Measurements from ENCODE around the gene VAV2.
"Not testable (repeated sequence)": the region's sequence is repeated elsewhere in the genome, so short reads cannot be mapped to it uniquely, and the experiment has no call there.

The VAV2 gene

GRCh38 chr9:133916159-133916541, 76.0 kb downstream of the VAV2 start:
- DNase-seq (ENCODE audit: low spot score): no peak

GRCh38 chr9:133915534-133916158, 76.5 kb downstream of the VAV2 start:
- no peak for DNase-seq (ENCODE audit: low spot score)

- no peak for DNase-seq (ENCODE audit: low spot score)
Observed at GRCh38 chr9:133914442-133915342, 77.4 kb downstream of the VAV2 start.

GRCh38 chr9:133913571-133914369, 78.4 kb downstream of the VAV2 start:
- no peak for DNase-seq (ENCODE audit: low spot score)

- no peak for DNase-seq (ENCODE audit: low spot score)
Observed at GRCh38 chr9:133910855-133911514, 81.1 kb downstream of the VAV2 start.

- DNase-seq (ENCODE audit: low spot score): no peak
Observed at GRCh38 chr9:133906932-133907910, 84.9 kb downstream of the VAV2 start.

GRCh38 chr9:133906218-133906617, 85.9 kb downstream of the VAV2 start:
- no peak for DNase-seq (ENCODE audit: low spot score)

- no peak for DNase-seq (ENCODE audit: low spot score)
Observed at GRCh38 chr9:133905493-133905892, 86.6 kb downstream of the VAV2 start.

GRCh38 chr9:133904346-133905090, 87.6 kb downstream of the VAV2 start:
- no peak for DNase-seq (ENCODE audit: low spot score)

- DNase-seq (ENCODE audit: low spot score): no peak
Observed at GRCh38 chr9:133901184-133901835, 90.8 kb downstream of the VAV2 start.

- DNase-seq (ENCODE audit: low spot score): no peak
Observed at GRCh38 chr9:133897675-133898074, 94.4 kb downstream of the VAV2 start.

GRCh38 chr9:133896007-133896406, 96.1 kb downstream of the VAV2 start:
- DNase-seq (ENCODE audit: low spot score): not testable (repeated sequence)

GRCh38 chr9:133895335-133895734, 96.8 kb downstream of the VAV2 start:
- no peak for DNase-seq (ENCODE audit: low spot score)

- no peak for DNase-seq (ENCODE audit: low spot score)
Observed at GRCh38 chr9:133894377-133895321, 97.5 kb downstream of the VAV2 start.

- no peak for DNase-seq (ENCODE audit: low spot score)
Observed at GRCh38 chr9:133893191-133893994, 98.7 kb downstream of the VAV2 start.

GRCh38 chr9:133892193-133892920, 99.8 kb downstream of the VAV2 start:
- no peak for DNase-seq (ENCODE audit: low spot score)

GRCh38 chr9:133891741-133892140, 100.4 kb downstream of the VAV2 start:
- no peak for DNase-seq (ENCODE audit: low spot score)

All from hepatic stellate cell (primary cell).